Retina (tissue), 1 donor: ENCODE results near the gene IL12RB1.
"Not testable (repeated sequence)": the region's sequence is repeated elsewhere in the genome, so short reads cannot be mapped to it uniquely, and the experiment has no call there.

Experiments used
- DNase-seq: peaks from one replicate; pipeline ENCODE4 v3.0.0-alpha.2; 2016

Gene IL12RB1

GRCh38 chr19:18110609-18111232, 24.0 kb upstream of the IL12RB1 start:
- no peak for DNase-seq

DNA sequence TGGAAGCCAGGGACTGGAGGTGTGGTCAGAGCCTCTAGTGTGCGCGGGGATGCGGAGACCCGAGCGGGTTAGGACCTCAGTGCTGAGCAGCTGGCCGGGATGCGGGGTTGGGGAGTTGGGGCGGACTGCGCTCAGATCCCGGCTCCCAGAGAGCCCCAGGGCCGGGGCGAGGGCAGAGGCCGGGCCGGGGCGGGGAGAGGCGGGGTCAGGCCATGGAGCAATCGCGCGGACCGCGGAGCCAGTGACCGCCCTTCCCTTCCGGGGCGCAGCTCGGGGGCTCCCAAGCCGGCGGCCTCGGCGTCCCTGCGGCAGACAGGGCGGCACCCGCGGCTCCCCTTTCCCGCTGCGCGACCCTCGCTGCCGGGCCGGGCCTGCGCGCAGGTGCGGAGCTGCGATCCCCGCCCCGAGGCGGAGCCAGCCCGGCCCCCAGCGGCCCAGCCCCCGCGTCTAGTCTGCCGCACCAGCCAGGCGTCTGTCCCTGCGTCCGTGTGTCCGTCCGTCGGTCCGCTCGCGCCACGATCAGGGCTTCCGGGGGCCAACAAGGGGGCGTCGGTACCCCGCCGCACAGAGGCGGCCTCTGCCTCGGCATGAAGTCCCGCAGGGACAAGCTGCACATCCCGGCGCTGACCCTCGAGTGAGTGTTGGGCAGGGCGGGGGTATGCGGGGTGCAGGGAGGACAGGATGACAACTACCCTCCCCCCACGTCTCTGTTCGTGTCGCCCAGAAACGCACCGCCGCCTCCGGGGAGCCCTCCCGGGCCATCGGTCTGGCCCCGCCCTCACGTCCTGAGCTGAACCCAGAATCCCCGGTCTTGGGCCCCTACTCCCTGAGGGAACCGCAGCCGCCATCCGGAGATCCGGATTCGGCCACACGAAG, 23.2 kb upstream of the IL12RB1 start:
- DNase-seq: peak; percentile 61

- no peak for DNase-seq
These were observed 22.6 kb upstream of the IL12RB1 start for GRCh38 chr19:18109341-18109732.

GRCh38 chr19:18108897-18109296, 22.2 kb upstream of the IL12RB1 start:
- no peak for DNase-seq

- no peak for DNase-seq
These were observed 20.5 kb upstream of the IL12RB1 start for GRCh38 chr19:18107235-18107634.

DNA sequence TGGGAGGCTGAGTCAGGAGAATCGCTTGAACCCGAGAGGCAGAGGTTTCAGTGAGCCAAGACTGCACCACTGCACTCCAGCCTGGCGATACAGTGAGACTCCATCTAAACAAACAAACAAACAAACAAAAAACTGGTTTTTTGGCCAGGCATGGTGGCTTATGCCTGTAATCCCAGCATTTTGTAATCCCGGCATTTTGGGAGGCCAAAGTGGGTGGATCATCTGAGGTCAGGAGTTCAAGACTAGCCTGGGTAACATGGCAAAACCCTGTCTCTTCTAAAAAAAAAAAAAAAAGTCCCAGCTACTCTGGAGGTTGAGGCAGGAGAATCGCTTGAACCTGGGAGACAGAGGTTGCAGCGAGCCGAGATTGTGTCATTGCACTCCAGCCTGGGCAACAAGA, 18.5 kb upstream of the IL12RB1 start:
- not testable (repeated sequence) for DNase-seq

- no peak for DNase-seq
These were observed 18.0 kb upstream of the IL12RB1 start for GRCh38 chr19:18104793-18105131.

- no peak for DNase-seq
These were observed 16.3 kb upstream of the IL12RB1 start for GRCh38 chr19:18102916-18103542.

- no peak for DNase-seq
These were observed 14.5 kb upstream of the IL12RB1 start for GRCh38 chr19:18101268-18101667.

- no peak for DNase-seq
These were observed 14.0 kb upstream of the IL12RB1 start for GRCh38 chr19:18100710-18101109.

DNA sequence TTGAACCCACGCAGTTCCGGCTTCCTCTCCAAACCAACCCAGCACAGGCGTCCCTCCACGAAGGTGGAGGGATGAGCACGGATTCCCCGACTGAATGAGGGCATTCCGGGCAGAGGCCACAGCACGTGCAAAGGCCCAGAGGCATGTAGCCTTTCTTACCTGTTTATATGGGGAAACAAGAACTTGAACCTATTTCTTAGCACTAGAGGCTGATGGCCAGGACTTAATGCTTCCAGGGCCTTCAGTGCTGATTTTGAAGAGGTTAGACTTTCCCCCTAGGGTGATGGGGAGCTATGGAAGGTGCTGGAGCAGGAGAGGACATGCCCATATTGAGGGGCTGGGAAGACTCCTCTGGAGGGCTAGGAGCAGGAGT, 12.9 kb upstream of the IL12RB1 start:
- no peak for DNase-seq

- DNase-seq: no peak
These were observed 12.3 kb upstream of the IL12RB1 start for GRCh38 chr19:18098891-18099622.

DNA sequence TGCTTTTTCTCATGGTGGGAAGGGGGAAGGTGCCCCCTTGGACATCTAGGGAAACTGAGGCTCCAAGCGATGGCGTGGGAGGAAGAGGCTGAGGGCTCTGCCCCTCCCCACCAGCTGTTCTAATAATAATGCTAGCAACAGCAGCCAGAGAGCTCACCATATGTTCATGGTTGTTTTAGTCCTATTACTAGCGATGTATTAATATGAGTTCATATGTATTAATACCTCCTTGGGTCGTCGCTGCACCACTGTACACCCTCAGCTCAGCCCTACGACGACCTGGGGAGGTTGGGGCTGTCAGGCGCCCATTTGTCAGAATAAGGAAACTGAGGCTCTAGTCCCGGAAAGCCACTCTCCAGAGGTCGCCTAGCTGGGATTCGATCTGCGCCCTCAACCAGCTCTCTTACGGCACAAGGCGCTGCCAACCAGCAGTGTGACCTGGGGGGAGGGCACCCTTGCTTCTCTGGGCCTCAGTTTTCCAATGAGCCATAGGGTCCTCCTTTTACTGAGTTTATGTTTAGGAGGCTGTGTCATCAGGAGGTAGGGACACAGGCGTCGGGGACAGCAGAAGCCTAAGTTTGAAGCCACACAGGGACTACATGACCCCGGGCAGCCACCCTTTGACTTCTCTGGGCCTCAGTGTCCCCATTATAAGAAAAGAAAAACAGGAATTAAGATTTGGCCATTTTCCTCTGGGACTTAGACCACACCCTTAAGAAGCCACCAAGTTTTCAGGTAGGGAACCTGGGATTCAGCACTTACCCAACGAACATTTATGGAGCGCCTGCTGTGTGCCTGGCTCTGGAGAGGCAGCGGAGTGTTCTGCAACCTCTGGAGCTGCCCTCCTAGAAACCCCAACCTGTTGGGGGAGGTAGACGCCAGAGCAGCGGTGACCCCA, 11.5 kb upstream of the IL12RB1 start:
- DNase-seq: no peak

DNA sequence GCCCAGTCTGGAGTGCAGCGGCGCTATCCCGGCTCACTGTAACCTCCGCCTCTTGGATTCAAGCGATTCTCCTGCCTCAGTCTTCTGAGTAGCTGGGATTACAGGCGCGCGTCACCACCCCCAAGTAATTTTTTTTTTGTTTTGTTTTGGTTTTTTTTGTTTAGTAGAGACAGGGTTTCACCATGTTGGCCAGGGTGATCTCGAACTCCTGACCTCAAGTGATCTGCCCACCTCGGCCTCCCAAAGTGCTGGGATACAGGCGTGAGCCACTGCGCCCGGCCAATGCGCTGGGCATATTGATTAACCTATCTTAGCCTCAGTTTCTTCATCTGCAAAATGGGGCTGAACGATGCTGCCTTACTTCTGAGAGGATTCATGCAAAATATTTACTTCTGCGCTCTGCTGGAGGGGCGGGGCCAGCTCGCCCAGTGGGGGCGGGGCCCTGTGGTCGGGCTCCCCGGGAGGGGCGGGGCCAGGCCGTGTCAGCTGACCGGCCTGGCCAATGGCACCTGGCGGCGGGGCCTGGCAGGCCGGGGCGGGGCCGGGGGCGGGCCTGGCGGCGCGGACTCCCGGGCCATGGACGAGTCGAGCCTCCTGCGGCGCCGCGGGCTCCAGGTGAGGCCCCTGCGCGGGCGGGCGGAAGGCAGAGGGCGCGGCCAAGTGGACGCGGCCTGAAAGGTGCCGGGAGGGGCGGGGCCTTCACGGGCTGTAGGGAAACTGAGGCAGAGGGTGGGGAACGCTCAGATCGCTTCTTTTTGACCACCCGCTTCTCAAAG, 10.7 kb upstream of the IL12RB1 start, which contains the start of gene MAST3:
MAST3 (plus strand) TSS at position 562 of the 776 bp plus-strand sequence; CDS start at position 577, 15 bp downstream.
- no peak for DNase-seq

GRCh38 chr19:18096258-18096657, 9.5 kb upstream of the IL12RB1 start:
- no peak for DNase-seq

DNA sequence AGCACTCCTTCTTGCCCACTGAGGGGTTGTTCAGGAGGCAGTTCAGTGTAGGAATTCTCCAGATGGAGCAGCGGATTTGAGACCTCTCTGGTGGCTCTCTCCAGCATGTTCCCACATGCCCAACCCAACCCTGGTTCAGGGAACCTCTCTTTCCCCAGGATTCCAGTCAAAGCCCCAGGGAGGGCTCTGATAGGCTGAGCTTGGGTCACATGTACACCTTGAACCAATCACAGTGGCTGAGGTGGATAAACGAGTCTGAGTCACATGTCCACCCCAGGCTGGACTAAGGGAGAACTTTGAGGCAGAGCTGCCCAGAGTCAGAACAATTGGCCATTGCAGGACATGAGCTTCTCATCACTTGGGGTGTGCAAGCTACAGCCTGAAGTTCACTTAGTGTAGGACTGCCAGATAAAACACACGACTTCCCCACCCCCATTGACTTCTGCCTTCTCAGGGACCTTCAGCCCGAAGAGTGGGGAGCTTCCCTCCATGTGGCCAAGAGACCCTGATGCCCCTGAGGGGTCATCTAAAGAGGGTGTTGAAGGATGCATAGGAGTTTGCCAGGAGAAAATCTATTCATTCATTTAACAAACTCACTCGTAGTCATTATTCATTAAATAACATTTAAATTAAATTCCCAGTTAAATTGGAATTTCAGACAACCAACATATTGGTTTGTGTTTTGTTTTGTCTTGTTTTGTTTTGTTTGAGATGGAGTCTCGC, 6.9 kb upstream of the IL12RB1 start:
- DNase-seq: no peak

DNA sequence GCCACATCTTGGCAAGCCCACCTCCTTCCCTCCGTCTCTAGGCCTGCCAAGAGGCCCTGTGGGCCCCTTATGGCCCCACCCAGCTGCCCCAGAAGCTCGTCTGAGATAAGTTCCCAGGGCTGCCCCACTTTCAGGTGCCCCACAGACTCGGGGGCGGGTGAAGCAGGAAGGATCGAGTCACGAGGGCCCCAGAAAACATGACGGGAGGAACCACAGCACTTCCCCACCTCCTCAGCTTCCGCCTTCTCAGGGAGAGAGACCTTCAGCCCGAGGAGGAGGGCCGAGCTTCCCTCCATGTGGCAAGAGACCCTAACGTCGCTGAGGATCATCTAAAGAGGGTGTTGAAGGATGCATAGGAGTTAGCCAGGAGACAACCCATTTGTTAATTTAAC, 4.5 kb upstream of the IL12RB1 start:
- no peak for DNase-seq

DNA sequence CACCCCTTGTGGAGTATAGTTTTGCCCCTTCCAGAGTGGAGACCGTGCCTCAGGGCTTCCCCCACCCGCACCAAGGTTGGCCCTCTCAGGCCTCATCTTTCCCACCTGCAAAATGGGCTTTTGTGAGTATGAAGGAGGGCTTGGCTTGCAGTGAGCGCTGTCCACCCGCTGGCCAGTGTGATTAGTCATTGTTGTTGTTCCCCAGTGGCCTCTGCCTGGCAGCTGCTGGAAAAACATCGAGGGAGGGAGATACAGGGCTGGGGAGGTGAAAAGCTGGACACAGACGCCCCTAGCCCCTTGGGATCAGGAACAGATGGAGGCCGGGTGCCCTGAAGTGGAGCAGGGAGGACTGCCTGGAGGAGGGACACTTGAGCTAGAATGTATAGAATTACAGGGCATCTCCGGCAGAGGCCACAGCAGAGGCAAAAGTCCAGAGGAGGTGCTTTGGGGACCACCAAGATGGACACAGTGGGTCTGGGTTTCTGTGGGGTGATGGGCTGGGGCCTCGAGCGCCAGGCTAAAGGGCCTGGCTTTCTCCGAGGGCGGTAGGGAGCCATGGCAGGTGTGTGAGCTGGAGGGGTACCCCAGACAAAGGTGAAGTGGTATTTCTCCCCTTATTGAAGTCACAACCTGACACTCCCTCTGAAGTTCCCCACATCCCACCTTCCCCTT, 3.9 kb upstream of the IL12RB1 start:
- DNase-seq: no peak

GRCh38 chr19:18089726-18090125, 3.0 kb upstream of the IL12RB1 start:
- no peak for DNase-seq

DNA sequence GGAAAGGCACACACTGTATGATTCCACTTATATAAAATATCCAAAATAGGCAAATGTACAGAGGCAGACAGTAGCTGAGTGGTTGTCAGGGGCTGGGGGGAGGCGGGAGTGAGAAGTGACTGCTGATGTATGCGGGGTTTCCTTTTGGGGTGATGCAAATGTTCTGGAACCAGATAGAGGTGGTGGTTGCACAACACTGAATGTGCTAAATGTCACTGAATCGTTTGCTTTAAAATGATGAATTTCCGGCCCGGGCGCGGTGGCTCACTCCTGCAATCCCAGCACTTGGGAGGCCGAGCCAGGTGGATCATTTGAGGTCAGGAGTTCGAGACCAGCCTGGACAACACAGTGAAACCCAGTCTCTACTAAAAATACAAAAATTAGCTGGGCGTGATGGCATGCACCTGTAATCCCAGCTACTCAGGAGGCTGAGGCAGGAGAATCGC, 2.4 kb upstream of the IL12RB1 start:
- DNase-seq: not testable (repeated sequence)
